Effector memory CD4-positive, alpha-beta T cell (primary cell): ENCODE results near the gene PROSER3.

Source experiments
- DNase-seq, 3 donors: peaks; one replicate each; pipeline ENCODE4 v3.0.0-alpha.2; 2020
- H3K27ac ChIP-seq: 2 replicates; pipeline ENCODE4 v1.7.0; 2013; ENCODE audit warnings: mild to moderate bottlenecking, low read length, moderate library complexity; ENCODE audit not compliant: insufficient read depth, poor library complexity, severe bottlenecking
- H3K27me3 ChIP-seq: replicated peaks from 2 replicates; pipeline ENCODE4 v1.7.0; 2013; ENCODE audit warnings: mild to moderate bottlenecking, low read length; ENCODE audit not compliant: insufficient read depth, control insufficient read depth, poor library complexity, severe bottlenecking
- H3K36me3 ChIP-seq: 2 replicates; pipeline ENCODE4 v1.7.0; 2013; ENCODE audit warnings: mild to moderate bottlenecking, low read length, moderate library complexity; ENCODE audit not compliant: control insufficient read depth, insufficient read depth
- H3K4me1 ChIP-seq: 2 replicates; pipeline ENCODE4 v1.7.0; 2013; ENCODE audit warnings: low read length, mild to moderate bottlenecking; ENCODE audit not compliant: control insufficient read depth, insufficient read depth, poor library complexity, severe bottlenecking
- H3K4me3 ChIP-seq: 2 replicates; pipeline ENCODE4 v1.7.0; 2013; ENCODE audit warnings: low read length, low read depth, mild to moderate bottlenecking; ENCODE audit not compliant: insufficient read depth, poor library complexity, severe bottlenecking
- H3K9me3 ChIP-seq: 2 replicates; pipeline ENCODE4 v1.7.0; 2013; ENCODE audit warnings: mild to moderate bottlenecking, low read length, moderate library complexity; ENCODE audit not compliant: control insufficient read depth

The PROSER3 gene

DNA sequence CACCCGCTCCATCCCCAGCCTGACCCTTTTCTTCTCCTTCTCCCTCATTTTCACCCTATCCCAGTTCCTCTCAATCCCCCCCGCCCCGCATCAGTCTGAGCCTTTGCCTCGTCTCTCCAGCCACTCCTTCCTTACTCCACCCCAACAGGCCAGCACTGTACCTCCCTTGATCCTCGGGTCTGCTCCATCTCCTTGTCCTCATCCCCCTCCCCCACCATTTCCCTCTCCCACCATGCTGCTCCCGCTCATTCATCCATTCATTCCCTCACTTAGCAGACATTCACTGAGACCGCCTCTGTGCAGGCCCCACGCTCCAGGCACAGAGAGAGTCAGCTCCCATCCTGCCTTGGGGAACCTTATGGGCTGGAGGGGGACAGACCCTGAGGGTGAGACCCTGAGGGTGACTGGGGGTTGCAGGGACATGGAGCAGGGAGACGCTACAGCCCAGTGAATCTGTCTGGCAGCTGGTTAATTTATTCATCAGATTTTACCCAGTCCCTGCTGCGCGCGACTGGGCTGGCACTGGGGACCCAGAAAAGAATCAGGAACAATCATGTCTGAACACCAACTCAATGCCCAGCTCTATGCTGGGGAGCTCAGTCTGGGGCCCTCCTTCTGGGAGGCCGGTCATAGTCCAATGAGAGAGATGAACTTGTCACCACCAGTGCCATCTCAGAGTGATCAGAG is 18.3 kb downstream of the PROSER3 start:
- Histone ChIP-seq H3K4me1 (peaks cover 17% of the 10 kb centered on the region), H3K27me3 (no peaks in the 10 kb centered on the region), H3K9me3 (no peaks in the 10 kb centered on the region), H3K36me3 (no peaks in the 10 kb centered on the region), H3K27ac (no peak overlapping the region), H3K4me3 (peak overlapping the region; percentile 59)
- DNase-seq, result no peak

- no peak overlapping the region for H3K4me3 ChIP-seq
- H3K27ac ChIP-seq, result no peak overlapping the region
- H3K27me3 ChIP-seq, result no peaks in the 10 kb centered on the region
- DNase-seq, result no peak
- no peaks in the 10 kb centered on the region for H3K36me3 ChIP-seq
- no peaks in the 10 kb centered on the region for H3K9me3 ChIP-seq
- peaks cover 17% of the 10 kb centered on the region for H3K4me1 ChIP-seq
Measured at GRCh38 chr19:35777086-35777841, 19.3 kb downstream of the PROSER3 start.

DNA sequence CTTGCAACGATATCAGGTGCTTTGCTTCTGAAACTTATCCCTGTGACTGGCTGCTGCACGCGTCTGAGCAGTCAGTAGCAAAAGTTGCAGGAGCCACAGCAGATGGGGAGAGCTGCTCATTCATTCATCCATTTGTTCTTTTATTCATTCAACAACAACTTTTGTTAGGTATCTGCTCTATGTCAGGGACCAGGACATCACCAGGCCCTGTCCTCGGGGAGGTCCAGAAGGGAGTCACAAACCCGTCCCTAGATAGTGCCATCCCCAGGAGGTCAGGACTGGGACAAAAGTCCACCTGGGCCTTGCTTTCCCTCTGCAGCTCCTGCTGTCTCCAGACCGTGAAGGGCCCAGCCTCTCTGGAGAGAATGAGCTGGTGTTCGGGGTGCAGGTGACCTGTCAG is 20.0 kb downstream of the PROSER3 start:
- Histone ChIP-seq H3K4me1 (peaks cover 17% of the 10 kb centered on the region), H3K27ac (no peak overlapping the region), H3K4me3 (no peak overlapping the region), H3K27me3 (no peaks in the 10 kb centered on the region), H3K36me3 (peaks cover 3% of the 10 kb centered on the region), H3K9me3 (no peaks in the 10 kb centered on the region)
- no peak for DNase-seq

- Histone ChIP-seq H3K4me1 (peaks cover 17% of the 10 kb centered on the region), H3K36me3 (peaks cover 5% of the 10 kb centered on the region), H3K27me3 (no peaks in the 10 kb centered on the region), H3K4me3 (no peak overlapping the region), H3K9me3 (no peaks in the 10 kb centered on the region), H3K27ac (no peak overlapping the region)
- no peak for DNase-seq
Measured at GRCh38 chr19:35779033-35779432, 21.1 kb downstream of the PROSER3 start.

DNA sequence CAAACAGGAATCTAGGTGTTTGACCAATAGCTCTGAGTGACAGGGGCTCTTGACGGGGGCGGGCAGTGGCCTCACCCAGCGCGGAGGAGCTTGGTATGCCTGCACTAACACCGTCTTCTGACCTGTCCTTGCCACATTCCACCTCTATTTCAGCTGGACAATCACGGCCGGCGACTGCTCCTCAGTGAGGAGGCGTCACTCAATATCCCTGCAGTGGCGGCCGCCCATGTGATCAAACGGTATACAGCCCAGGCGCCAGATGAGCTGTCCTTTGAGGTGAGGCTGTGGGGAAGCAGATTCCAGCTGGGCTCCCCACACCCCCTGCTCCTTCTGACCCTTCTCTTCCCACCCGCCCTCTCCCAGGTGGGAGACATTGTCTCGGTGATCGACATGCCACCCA is 22.1 kb downstream of the PROSER3 start:
- H3K27ac ChIP-seq, result no peak overlapping the region
- DNase-seq, result no peak
- peaks cover 8% of the 10 kb centered on the region for H3K4me1 ChIP-seq
- H3K27me3 ChIP-seq, result no peaks in the 10 kb centered on the region
- peaks cover 5% of the 10 kb centered on the region for H3K36me3 ChIP-seq
- H3K4me3 ChIP-seq, result no peak overlapping the region
- no peaks in the 10 kb centered on the region for H3K9me3 ChIP-seq

DNA sequence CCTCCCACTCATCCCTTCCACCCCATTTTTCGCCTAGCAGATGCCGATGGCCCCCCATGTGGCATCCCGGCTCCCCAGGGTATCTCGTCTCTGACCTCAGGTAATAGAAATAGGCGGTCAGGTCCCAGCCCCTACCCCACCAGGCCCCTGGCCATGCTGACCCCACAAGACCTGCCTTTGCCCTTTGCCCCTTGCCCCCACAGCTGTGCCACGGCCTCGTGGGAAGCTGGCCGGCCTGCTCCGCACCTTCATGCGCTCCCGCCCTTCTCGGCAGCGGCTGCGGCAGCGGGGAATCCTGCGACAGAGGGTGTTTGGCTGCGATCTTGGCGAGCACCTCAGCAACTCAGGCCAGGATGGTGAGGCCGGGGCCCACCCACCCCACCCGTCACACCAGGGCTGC is 22.7 kb downstream of the PROSER3 start:
- H3K4me3 ChIP-seq, result no peak overlapping the region
- no peaks in the 10 kb centered on the region for H3K27me3 ChIP-seq
- no peak for DNase-seq
- peaks cover 5% of the 10 kb centered on the region for H3K36me3 ChIP-seq
- H3K4me1 ChIP-seq, result peaks cover 7% of the 10 kb centered on the region
- H3K9me3 ChIP-seq, result no peaks in the 10 kb centered on the region
- H3K27ac ChIP-seq, result no peak overlapping the region

DNA sequence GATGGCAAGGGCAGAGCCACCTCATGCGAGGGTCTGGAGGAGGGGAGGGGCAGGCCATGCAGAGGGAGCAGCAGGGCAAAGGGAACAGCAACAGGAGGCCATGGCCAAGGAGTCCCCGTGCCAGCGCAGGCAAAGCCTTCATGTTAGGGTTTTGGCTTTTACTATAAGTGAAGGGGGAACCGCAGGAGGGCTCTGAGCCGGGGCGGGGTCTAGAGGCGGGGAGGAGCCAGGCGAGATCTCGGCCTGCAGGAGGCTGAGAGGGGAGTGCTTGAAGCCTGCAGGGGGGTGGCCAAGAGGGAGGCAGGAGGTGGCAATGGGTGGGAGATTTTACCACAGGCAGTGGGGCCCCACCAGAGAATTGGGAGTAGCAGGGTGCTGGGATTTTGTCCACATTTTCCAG is 23.7 kb downstream of the PROSER3 start:
- Histone ChIP-seq H3K36me3 (peaks cover 5% of the 10 kb centered on the region), H3K27me3 (no peaks in the 10 kb centered on the region), H3K4me3 (no peak overlapping the region), H3K9me3 (no peaks in the 10 kb centered on the region), H3K27ac (no peak overlapping the region), H3K4me1 (no peaks in the 10 kb centered on the region)
- DNase-seq, result no peak

GRCh38 chr19:35782589-35782988 is 24.6 kb downstream of the PROSER3 start:
- Histone ChIP-seq H3K27me3 (no peaks in the 10 kb centered on the region), H3K36me3 (peaks cover 5% of the 10 kb centered on the region), H3K27ac (no peak overlapping the region), H3K4me3 (no peak overlapping the region), H3K4me1 (no peaks in the 10 kb centered on the region), H3K9me3 (no peaks in the 10 kb centered on the region)
- no peak for DNase-seq

DNA sequence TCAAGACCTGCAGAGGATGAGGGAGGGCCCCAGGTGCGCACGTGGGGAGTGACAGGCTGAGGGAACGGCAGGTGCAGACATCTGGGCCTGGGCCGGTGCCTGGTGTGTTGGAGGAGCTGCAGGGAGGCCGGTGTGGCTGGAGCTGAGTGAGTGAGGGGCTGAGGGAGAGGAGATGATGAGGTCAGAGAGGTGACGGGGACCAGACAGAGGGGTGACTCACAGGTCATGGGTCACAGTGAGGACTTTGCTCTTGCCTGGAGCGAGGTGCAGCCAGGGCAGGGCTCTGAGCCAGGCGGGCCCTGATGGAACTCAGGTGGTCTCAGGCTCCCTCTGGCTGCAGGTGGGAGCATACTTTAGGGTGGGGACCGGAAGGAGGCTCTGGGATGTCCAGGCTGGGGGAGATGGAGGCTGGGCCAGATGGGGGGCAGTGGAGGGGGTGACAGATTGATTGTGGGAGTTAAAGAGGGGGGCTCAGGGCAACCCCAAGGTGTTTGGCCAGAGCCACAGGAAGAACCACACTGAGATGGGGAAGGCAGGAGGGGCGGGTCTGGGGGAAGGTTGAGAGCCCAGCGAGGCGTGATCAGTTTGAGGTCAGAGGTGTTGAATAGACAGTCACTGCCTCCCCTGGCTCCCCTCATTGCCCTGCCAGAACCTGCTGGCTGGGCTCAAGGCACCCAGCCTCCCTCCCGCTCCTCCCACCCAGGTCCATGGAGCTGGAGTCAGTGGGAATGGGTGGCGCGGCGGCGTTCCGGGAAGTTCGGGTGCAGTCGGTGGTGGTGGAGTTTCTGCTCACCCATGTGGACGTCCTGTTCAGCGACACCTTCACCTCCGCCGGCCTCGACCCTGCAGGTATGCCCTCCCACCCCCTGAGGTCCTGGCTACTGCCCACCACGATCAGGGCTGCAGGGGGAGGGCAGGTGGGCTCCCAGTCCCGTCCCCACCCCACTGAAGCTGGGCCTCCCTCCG is 25.8 kb downstream of the PROSER3 start:
- H3K4me3 ChIP-seq, result no peak overlapping the region
- H3K36me3 ChIP-seq, result peaks cover 5% of the 10 kb centered on the region
- no peaks in the 10 kb centered on the region for H3K27me3 ChIP-seq
- no peaks in the 10 kb centered on the region for H3K4me1 ChIP-seq
- no peaks in the 10 kb centered on the region for H3K9me3 ChIP-seq
- H3K27ac ChIP-seq, result no peak overlapping the region
- no peak for DNase-seq
